ENCODE data around the gene LTBP4. TPM values are rescaled to one million over a fixed set of nuclear protein-coding genes. Genes with fewer than 3 reads are reported as not detected.

Gene LTBP4
- total and polyA plus RNA-seq, 2 of the 13 experiments (the other 11 are each of a cell fraction or from before 2014, with no cell fraction given): 0.86 to 2.3 TPM

GRCh38 chr19:40565910-40566495 lies 35.2 kb upstream of the LTBP4 start (continued):
- TF ChIP-seq ZNF572 (CRISPR knock-in tag; IDR thresholded peaks at IDR 0.05) (no peak), SNAPC2 (CRISPR knock-in tag; IDR thresholded peaks at IDR 0.05) (no peak)

GRCh38 chr19:40567040-40567749 lies 34.0 kb upstream of the LTBP4 start:
- Histone ChIP-seq H4K20me1 (ENCODE audit: insufficient read depth, low read length) (no peaks in the 10 kb centered on the region), H3K4me3 (replicated peaks in 1 of 3; ENCODE audit: insufficient read depth in 1 of 3, low read depth in 2 of 3, low read length in 3 of 3) (peak overlapping the region in 1 of 3 experiments; percentile 23; a peak in 1 of 6 replicates), H3K79me2 (ENCODE audit: insufficient read depth, low read length) (no peaks in the 10 kb centered on the region), H3K27ac (ENCODE audit: extremely low read length, insufficient read depth, low read length) (no peak overlapping the region), H3K9ac (ENCODE audit: insufficient read depth, low read depth, low read length) (no peak overlapping the region), H3K36me3 (replicated peaks in 1 of 2; ENCODE audit: control insufficient read depth in 1 of 2, insufficient read depth in 2 of 2, low read length in 2 of 2) (no peaks in the 10 kb centered on the region), H2AFZ (ENCODE audit: low read length) (no peak overlapping the region), H3K27me3 (ENCODE audit: control insufficient read depth in 1 of 2, insufficient read depth in 2 of 2, low read length in 2 of 2) (peaks cover 10 to 46% of the 10 kb centered on the region in 2 experiments), H3K4me2 (ENCODE audit: low read depth, low read length) (peak overlapping the region; percentile 27; the same call in 1 of the 2 replicates), H3K9me3 (ENCODE audit: low read length) (no peaks in the 10 kb centered on the region), H3K4me1 (ENCODE audit: insufficient read depth, low read length) (peaks cover 11% of the 10 kb centered on the region)
- WGBS (ENCODE audit: low lambda C conversion rate): 20% methylated on average over 12 of the region's 20 CpGs
- no peak for ATAC-seq
- POLR2A ChIA-PET: no interaction called here
- intact Hi-C loops (cut with micrococcal nuclease; ENCODE audit: unreplicated experiment): no loop called here
- BruUV-seq (replicated peaks): no TSS peak
- CTCF ChIA-PET (ENCODE audit: low intra/inter-chr PET ratio, low total read pairs): no interaction called here
- no peak for DNase-seq (ENCODE audit: low spot score)
- in situ Hi-C loops (cut with HindIII; ENCODE audit: extremely low pct_ligation_motif_present, low pct_unique_long_range_greater_than_20kb): no loop called here
- FAIRE-seq: no peak
- TF ChIP-seq ZNF549 (CRISPR knock-in tag; IDR thresholded peaks at IDR 0.05) (no peak), ATF1 (CRISPR knock-in tag; IDR thresholded peaks at IDR 0.05) (no peak), ZEB1 (IDR thresholded peaks at IDR 0.05; ENCODE audit: insufficient replicate concordance, low read depth) (no peak), SNRNP70 (IDR thresholded peaks at IDR 0.05; ENCODE audit: low read depth, low read length) (no peak), TFE3 (CRISPR knock-in tag; IDR thresholded peaks at IDR 0.05) (no peak), ZNF781 (CRISPR knock-in tag; IDR thresholded peaks at IDR 0.05; ENCODE audit: borderline replicate concordance, not compliant biosample characterization) (no peak), ZNF512B (CRISPR knock-in tag; IDR thresholded peaks at IDR 0.05; ENCODE audit: borderline replicate concordance) (no peak), ZNF776 (CRISPR knock-in tag; IDR thresholded peaks at IDR 0.05) (no peak), ZSCAN5A (CRISPR knock-in tag; IDR thresholded peaks at IDR 0.05; ENCODE audit: borderline replicate concordance) (no peak), ZNF513 (CRISPR knock-in tag; conservative IDR thresholded peaks at IDR 0.05) (no peak)

Data from HepG2 (cell line).